NT2/D1 (cell line): ENCODE results near the gene EXD3.

Source experiments
- SUZ12 ChIP-seq: IDR thresholded peaks from 2 replicates; pipeline ENCODE4 v1.6.1; 2011; ENCODE audit not compliant: insufficient read length, insufficient read depth; ENCODE audit errors: extremely low read depth
- YY1 ChIP-seq: IDR thresholded peaks from 2 replicates; pipeline ENCODE4 v1.6.1; 2011; ENCODE audit not compliant: insufficient read length, insufficient read depth
- ZNF274 ChIP-seq: IDR thresholded peaks from 2 replicates; pipeline ENCODE4 v1.6.1; 2011; ENCODE audit warnings: mild to moderate bottlenecking, low read depth, low read length

DNA sequence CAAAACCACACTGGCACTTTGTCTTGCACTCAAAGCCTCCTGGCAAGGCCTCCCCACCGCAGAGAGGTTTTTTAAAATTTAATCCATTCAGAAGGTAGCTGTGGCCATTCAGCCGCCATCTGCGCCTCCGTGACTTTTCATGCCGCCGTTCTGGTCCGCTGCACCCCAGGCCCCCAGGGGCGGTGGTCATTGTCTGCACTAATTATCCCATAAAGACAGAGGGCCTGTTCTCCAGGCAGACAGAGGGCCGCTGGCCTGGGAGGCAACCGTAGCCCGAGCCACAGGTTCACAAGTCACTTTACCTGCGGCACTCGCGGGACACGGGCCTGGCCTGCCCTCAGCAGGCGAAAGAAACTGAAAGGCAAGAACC, 49.4 kb downstream of the EXD3 start:
- TF ChIP-seq SUZ12 (no peak), ZNF274 (no peak), YY1 (no peak)
